Measurements from ENCODE around the gene IL36B.

IL36B gene

GRCh38 chr2:113085542-113085941, 32.9 kb upstream of the IL36B start:
- no peak for TF ChIP-seq TAF1 (IDR thresholded peaks at IDR 0.05; ENCODE audit: borderline replicate concordance, low read depth, low read length)
- TF ChIP-seq POLR2AphosphoS5 (IDR thresholded peaks at IDR 0.05; ENCODE audit: low read depth, low read length), result no peak
- TF ChIP-seq POLR2A (IDR thresholded peaks at IDR 0.05; ENCODE audit: low read depth, low read length), result no peak
- FAIRE-seq (no peak), DNase-seq (ENCODE audit: insufficient read length) (no peak)

DNA sequence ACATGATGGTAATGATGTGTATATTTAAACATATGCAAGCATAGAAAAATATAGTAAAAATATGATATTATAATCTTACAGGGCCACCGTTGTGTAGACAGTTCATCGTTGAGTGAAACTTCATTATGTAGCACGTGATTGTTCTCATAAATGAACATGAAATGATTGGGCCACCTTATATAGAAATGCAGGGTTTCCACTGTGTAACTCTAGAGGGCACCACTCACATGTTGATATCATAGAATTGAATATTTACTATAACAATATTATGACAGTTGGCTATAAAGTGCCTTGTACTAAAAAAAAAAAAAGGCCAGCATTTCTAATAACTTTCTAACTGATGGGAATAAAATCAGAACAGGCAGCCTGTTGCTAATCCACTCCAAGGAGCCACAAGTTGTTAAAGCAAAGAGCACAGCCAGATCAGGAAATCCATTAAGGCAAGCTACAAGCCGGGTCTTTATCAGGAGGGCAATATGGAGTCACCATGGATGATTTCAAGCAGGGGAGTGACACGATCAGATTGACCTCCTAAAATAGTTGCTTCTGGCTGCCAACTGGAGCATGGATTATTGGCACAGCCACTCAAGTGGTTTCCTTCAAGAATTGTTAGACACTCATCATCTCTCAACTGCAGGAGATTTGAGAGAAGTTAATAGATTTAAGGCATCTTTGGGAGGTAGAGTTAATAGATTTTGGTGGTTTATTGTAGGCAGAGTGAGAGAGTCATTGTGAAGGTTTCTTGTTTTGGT, 31.8 kb upstream of the IL36B start:
- DNase-seq (ENCODE audit: insufficient read length) (no peak), FAIRE-seq (no peak)
- TF ChIP-seq POLR2A (IDR thresholded peaks at IDR 0.05; ENCODE audit: low read depth, low read length), result no peak
- TF ChIP-seq POLR2AphosphoS5 (IDR thresholded peaks at IDR 0.05; ENCODE audit: low read depth, low read length), result no peak
- no peak for TF ChIP-seq TAF1 (IDR thresholded peaks at IDR 0.05; ENCODE audit: borderline replicate concordance, low read depth, low read length)

GRCh38 chr2:113083296-113083695, 30.6 kb upstream of the IL36B start:
- DNase-seq (ENCODE audit: insufficient read length), result no peak
- FAIRE-seq, result no peak
- TF ChIP-seq POLR2A (IDR thresholded peaks at IDR 0.05; ENCODE audit: low read depth, low read length), result no peak
- TF ChIP-seq POLR2AphosphoS5 (IDR thresholded peaks at IDR 0.05; ENCODE audit: low read depth, low read length), result no peak
- no peak for TF ChIP-seq TAF1 (IDR thresholded peaks at IDR 0.05; ENCODE audit: borderline replicate concordance, low read depth, low read length)

GRCh38 chr2:113081488-113082210, 29.0 kb upstream of the IL36B start:
- TF ChIP-seq TAF1 (IDR thresholded peaks at IDR 0.05; ENCODE audit: borderline replicate concordance, low read depth, low read length), result no peak
- no peak for TF ChIP-seq POLR2A (IDR thresholded peaks at IDR 0.05; ENCODE audit: low read depth, low read length)
- TF ChIP-seq POLR2AphosphoS5 (IDR thresholded peaks at IDR 0.05; ENCODE audit: low read depth, low read length), result no peak
- FAIRE-seq (no peak), DNase-seq (ENCODE audit: insufficient read length) (no peak)

DNA sequence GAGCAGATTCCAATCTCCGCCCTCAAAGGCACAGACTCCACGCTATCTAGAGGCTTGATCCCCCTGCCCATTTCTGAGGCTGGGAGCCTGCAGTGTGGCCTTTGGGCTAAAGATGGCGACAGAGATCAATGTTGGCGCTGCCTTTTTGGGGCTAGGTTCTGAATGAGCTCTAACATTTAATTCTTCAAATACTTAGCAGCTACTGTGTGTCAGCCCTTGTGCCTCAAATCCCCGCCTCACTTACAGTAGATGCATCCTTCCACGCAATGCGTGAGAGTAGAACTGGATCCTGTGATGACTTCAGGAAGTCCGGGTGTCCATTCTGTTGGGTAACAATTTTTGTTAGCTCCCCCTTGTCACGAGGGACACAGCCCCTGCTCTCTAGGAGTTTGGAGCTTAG, 27.5 kb upstream of the IL36B start:
- TF ChIP-seq POLR2A (IDR thresholded peaks at IDR 0.05; ENCODE audit: low read depth, low read length) (no peak), POLR2AphosphoS5 (IDR thresholded peaks at IDR 0.05; ENCODE audit: low read depth, low read length) (no peak), TAF1 (IDR thresholded peaks at IDR 0.05; ENCODE audit: borderline replicate concordance, low read depth, low read length) (no peak)
- no peak for DNase-seq (ENCODE audit: insufficient read length)
- peak; percentile 30 for FAIRE-seq

GRCh38 chr2:113079131-113079530, 26.5 kb upstream of the IL36B start:
- TF ChIP-seq POLR2AphosphoS5 (IDR thresholded peaks at IDR 0.05; ENCODE audit: low read depth, low read length), result no peak
- no peak for TF ChIP-seq POLR2A (IDR thresholded peaks at IDR 0.05; ENCODE audit: low read depth, low read length)
- TF ChIP-seq TAF1 (IDR thresholded peaks at IDR 0.05; ENCODE audit: borderline replicate concordance, low read depth, low read length), result no peak
- no peak for DNase-seq (ENCODE audit: insufficient read length)
- FAIRE-seq, result no peak

- DNase-seq (ENCODE audit: insufficient read length) (no peak), FAIRE-seq (no peak)
- TF ChIP-seq TAF1 (IDR thresholded peaks at IDR 0.05; ENCODE audit: borderline replicate concordance, low read depth, low read length) (no peak), POLR2A (IDR thresholded peaks at IDR 0.05; ENCODE audit: low read depth, low read length) (no peak), POLR2AphosphoS5 (IDR thresholded peaks at IDR 0.05; ENCODE audit: low read depth, low read length) (no peak)
Measured at GRCh38 chr2:113078350-113078839, 25.7 kb upstream of the IL36B start.

DNA sequence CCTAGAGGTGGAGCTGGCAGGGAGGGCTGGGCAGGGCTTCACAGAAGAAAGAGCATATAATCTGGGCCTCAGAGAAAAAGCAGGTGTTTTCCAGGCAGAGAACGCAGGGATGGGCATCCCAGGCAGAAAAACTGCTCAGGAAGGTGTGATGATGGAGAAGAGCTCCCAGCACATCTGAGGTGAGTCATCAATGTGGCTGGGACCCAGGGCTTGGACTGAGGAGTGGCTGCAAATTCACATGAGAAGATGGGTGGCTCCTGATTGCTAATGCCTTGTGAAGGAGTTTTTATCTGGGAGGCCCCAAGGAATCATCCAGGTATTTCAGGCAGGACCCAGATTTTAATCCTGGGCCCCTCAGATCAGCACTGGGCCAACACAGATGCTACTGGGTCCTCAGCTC, 25.3 kb upstream of the IL36B start:
- DNase-seq (ENCODE audit: insufficient read length) (no peak), FAIRE-seq (no peak)
- TF ChIP-seq POLR2AphosphoS5 (IDR thresholded peaks at IDR 0.05; ENCODE audit: low read depth, low read length) (no peak), POLR2A (IDR thresholded peaks at IDR 0.05; ENCODE audit: low read depth, low read length) (no peak), TAF1 (IDR thresholded peaks at IDR 0.05; ENCODE audit: borderline replicate concordance, low read depth, low read length) (no peak)

DNA sequence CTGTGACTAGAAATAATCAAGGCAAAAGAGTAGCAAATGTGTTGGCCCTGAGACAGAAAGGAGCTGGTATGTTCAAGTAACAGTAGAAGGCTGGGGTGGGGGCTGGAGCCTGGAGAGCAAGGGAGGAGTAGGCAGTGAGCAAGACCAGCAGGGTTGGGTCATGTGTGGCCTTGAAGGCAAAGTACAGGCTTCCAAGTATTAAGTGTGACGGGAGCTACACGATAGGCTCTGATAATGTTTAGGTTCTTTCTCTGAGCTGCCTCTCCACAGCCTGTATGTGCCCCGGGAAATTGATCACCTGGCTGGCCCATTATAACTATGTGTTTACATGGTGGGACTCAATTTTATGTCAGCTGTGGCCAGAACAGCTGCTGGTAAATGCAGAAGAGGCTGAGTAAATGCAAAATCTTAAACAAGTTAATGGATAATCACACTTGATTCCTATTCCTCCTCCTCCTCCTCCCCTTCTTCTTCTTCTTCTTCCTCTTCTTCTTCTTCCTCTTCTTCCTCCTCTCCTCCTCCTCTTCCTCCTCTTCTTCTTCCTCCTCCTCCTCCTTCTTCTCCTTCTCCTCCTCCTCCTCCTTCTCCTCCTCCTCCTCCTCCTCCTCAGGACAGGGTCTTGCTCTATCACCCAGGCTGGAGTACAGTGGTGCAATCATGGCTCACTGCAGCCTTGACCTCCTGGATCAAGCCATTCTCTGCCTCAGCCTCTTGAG, 24.4 kb upstream of the IL36B start:
- DNase-seq (ENCODE audit: insufficient read length), result no peak
- FAIRE-seq, result no peak
- TF ChIP-seq TAF1 (IDR thresholded peaks at IDR 0.05; ENCODE audit: borderline replicate concordance, low read depth, low read length) (no peak), POLR2AphosphoS5 (IDR thresholded peaks at IDR 0.05; ENCODE audit: low read depth, low read length) (no peak), POLR2A (IDR thresholded peaks at IDR 0.05; ENCODE audit: low read depth, low read length) (no peak)

GRCh38 chr2:113075600-113075999, 22.9 kb upstream of the IL36B start:
- TF ChIP-seq POLR2AphosphoS5 (IDR thresholded peaks at IDR 0.05; ENCODE audit: low read depth, low read length) (no peak), POLR2A (IDR thresholded peaks at IDR 0.05; ENCODE audit: low read depth, low read length) (no peak), TAF1 (IDR thresholded peaks at IDR 0.05; ENCODE audit: borderline replicate concordance, low read depth, low read length) (no peak)
- FAIRE-seq, result no peak
- DNase-seq (ENCODE audit: insufficient read length), result no peak

GRCh38 chr2:113075030-113075429, 22.4 kb upstream of the IL36B start:
- TF ChIP-seq TAF1 (IDR thresholded peaks at IDR 0.05; ENCODE audit: borderline replicate concordance, low read depth, low read length) (no peak), POLR2AphosphoS5 (IDR thresholded peaks at IDR 0.05; ENCODE audit: low read depth, low read length) (no peak), POLR2A (IDR thresholded peaks at IDR 0.05; ENCODE audit: low read depth, low read length) (no peak)
- DNase-seq (ENCODE audit: insufficient read length) (no peak), FAIRE-seq (peak; percentile 9)

Measured in GM12892 (cell line).